SKM-1 treated with dmso at 0.1 percent for 144 hours (cell line): ENCODE measurements around the gene RHPN2.
"Not testable (repeated sequence)": the region's sequence is repeated elsewhere in the genome, so short reads cannot be mapped to it uniquely, and the experiment has no call there.

Experiments
- DNase-seq: peaks from one replicate; lab custom pipeline; 2025; ENCODE audit not compliant: unreplicated experiment; lab: John Stamatoyannopoulos, UW

Gene RHPN2

GRCh38 chr19:32979807-32980206 lies 84.9 kb downstream of the RHPN2 start:
- DNase-seq, result not testable (repeated sequence)

GRCh38 chr19:32977813-32978212 lies 86.9 kb downstream of the RHPN2 start:
- not testable (repeated sequence) for DNase-seq

- peak; percentile 25 for DNase-seq
Measured at GRCh38 chr19:32977280-32977679, 87.4 kb downstream of the RHPN2 start.

GRCh38 chr19:32976223-32976805 lies 88.4 kb downstream of the RHPN2 start:
- peak; percentile 62 for DNase-seq

- DNase-seq, result peak; percentile 98
Measured at GRCh38 chr19:32971715-32972540, 92.8 kb downstream of the RHPN2 start, which contains the start of the genes CEP89 and FAAP24. Gene CEP89 (minus strand): TSS chr19:32971958. CDS start chr19:32971874, 84 bp downstream. Gene FAAP24 (plus strand): TSS chr19:32972242. CDS start chr19:32973197, 955 bp downstream.

GRCh38 chr19:32971012-32971595 lies 93.6 kb downstream of the RHPN2 start:
- DNase-seq, result no peak

GRCh38 chr19:32969549-32969948 lies 95.1 kb downstream of the RHPN2 start:
- DNase-seq, result no peak

- DNase-seq, result no peak
Measured at GRCh38 chr19:32966750-32967149, 97.9 kb downstream of the RHPN2 start.

GRCh38 chr19:32945260-32945659 lies 119.4 kb downstream of the RHPN2 start:
- no peak for DNase-seq

- DNase-seq, result not testable (repeated sequence)
Measured at GRCh38 chr19:32941273-32941672, 123.4 kb downstream of the RHPN2 start.

- no peak for DNase-seq
Measured at GRCh38 chr19:32936065-32936464, 128.6 kb downstream of the RHPN2 start.

- no peak for DNase-seq
Measured at GRCh38 chr19:32935629-32936028, 129.1 kb downstream of the RHPN2 start.

GRCh38 chr19:32933571-32933970 lies 131.1 kb downstream of the RHPN2 start:
- DNase-seq, result no peak

GRCh38 chr19:32930567-32930966 lies 134.1 kb downstream of the RHPN2 start:
- DNase-seq, result no peak

- no peak for DNase-seq
Measured at GRCh38 chr19:32928806-32929205, 135.9 kb downstream of the RHPN2 start.
